GM10266 (cell line): ENCODE data around the gene KCNV2.

ENCODE experiments used
- DNase-seq: peaks from one replicate; pipeline ENCODE4 v3.0.0; 2012; ENCODE audit errors: extremely low spot score
- CTCF ChIP-seq: IDR thresholded peaks from 2 replicates; pipeline ENCODE4 v1.5.1; 2012; ENCODE audit warnings: mild to moderate bottlenecking, low read depth; ENCODE audit not compliant: control insufficient read depth, insufficient read depth; ENCODE audit errors: missing control alignments

KCNV2 gene

GRCh38 chr9:2717385-2717784 lies at the start of gene KCNV2:
TSS of gene KCNV2 (plus strand) at chr9:2717510. CDS start at chr9:2717740, 230 bp downstream.
- TF ChIP-seq CTCF: no peak
- DNase-seq: no peak

GRCh38 chr9:2673161-2673560 lies 44.1 kb upstream of the KCNV2 start:
- DNase-seq: no peak
- no peak for TF ChIP-seq CTCF

GRCh38 chr9:2674141-2674824 lies 43.0 kb upstream of the KCNV2 start:
- DNase-seq: no peak
- TF ChIP-seq CTCF: no peak

- DNase-seq: no peak
- no peak for TF ChIP-seq CTCF
Measured at GRCh38 chr9:2675834-2676233, 41.5 kb upstream of the KCNV2 start.

GRCh38 chr9:2676466-2676865 lies 40.8 kb upstream of the KCNV2 start:
- no peak for TF ChIP-seq CTCF
- no peak for DNase-seq

GRCh38 chr9:2677915-2678889 lies 39.1 kb upstream of the KCNV2 start:
- TF ChIP-seq CTCF: no peak
- no peak for DNase-seq

- no peak for TF ChIP-seq CTCF
- no peak for DNase-seq
Measured at GRCh38 chr9:2679011-2679410, 38.3 kb upstream of the KCNV2 start.
